Heart left ventricle (tissue), 13 donors: ENCODE data around the gene DNAAF8.

Experiments used
- CTCF ChIP-seq, 12 donors: fragments of 200-600 bp; sonication (generic) in 4 of 12; IDR thresholded peaks; one replicate each; pipeline versions ENCODE4 v1.5.0 to v1.8.0; 2018 to 2022; ENCODE audit warnings: antibody characterized with exemption in 12 of 12, mild to moderate bottlenecking in 5 of 12
- POLR2A ChIP-seq, 2 donors: fragments of 450-650 bp; IDR thresholded peaks; one replicate each; pipeline ENCODE4 v1.6.1; 2017; ENCODE audit warnings: antibody characterized with exemption in 2 of 2, mild to moderate bottlenecking in 2 of 2, moderate library complexity in 2 of 2
- donor health status: ischemic (EF 13 %, LVEDD 7.1; RV severe dilation, severe dysfunction).
- donor health status: DM: no; HTN: yes; CAD: no.
- donor health status: DM: no; HTN: no; CAD: no.
- donor health status: ischemic (EF 25% LVEDD 6.9; RV normal size, moderate dysfunction).
- donor health status: ischemic (EF 25% LVEDD 5.7; RV mildly dilated, moderate dysfunction).
- donor health status: ischemic (EF 35%, LVEDD 5.7; RV mildly dilated, moderate dysfunction).
- donor health status: nonischemic (EF 11% LVEDD 7.7; RV severe dilation, severe dysfunction).
- donor health status: DM: yes; HTN: yes; CAD: no.
- donor health status: PGD.
- donor health status: ischemic (EF 29% LVEDD 5.4; RV normal size, mild dysfunction).
- donor health status: nonischemic (EF 23%, LVEDD 6.1; RV moderate dilation, normal function).

GRCh38 chr16:4701791-4702465 is 32.4 kb upstream of the DNAAF8 start:
- no peak for TF ChIP-seq CTCF (IDR thresholded peaks at IDR 0.05)
- no peak for TF ChIP-seq POLR2A (IDR thresholded peaks at IDR 0.05)
